OCI-LY1 (cell line): ENCODE results near the gene SLC33A1.
"Not testable (repeated sequence)": the region's sequence is repeated elsewhere in the genome, so short reads cannot be mapped to it uniquely, and the experiment has no call there.

ENCODE experiments used
- H2AFZ ChIP-seq: fragments of 200-600 bp; sonication (generic), shearing (Covaris generic); 2 replicates; pipeline ENCODE4 v1.6.0; 2014; ENCODE audit warnings: antibody characterized with exemption, mild to moderate bottlenecking, low read length
- H3F3A ChIP-seq: fragments of 200-600 bp; sonication (generic), shearing (Covaris generic); 2 replicates; pipeline ENCODE4 v1.6.0; 2014; ENCODE audit warnings: mild to moderate bottlenecking, antibody characterized with exemption, low read length, moderate library complexity; ENCODE audit not compliant: insufficient read depth
- H3K27ac ChIP-seq: fragments of 200-600 bp; sonication (generic); 2 replicates; pipeline ENCODE4 v1.5.1; 2014; ENCODE audit warnings: low read length, mixed run types, mild to moderate bottlenecking, low read depth; ENCODE audit not compliant: poor library complexity, severe bottlenecking
- H3K27me3 ChIP-seq: fragments of 200-600 bp; sonication (generic); 2 replicates; pipeline ENCODE4 v1.6.0; 2014; ENCODE audit warnings: antibody characterized with exemption, mild to moderate bottlenecking, low read length, moderate library complexity; ENCODE audit not compliant: insufficient read depth
- H3K36me3 ChIP-seq: fragments of 200-600 bp; sonication (generic); 2 replicates; pipeline ENCODE4 v1.6.1; 2014; ENCODE audit warnings: mild to moderate bottlenecking, antibody characterized with exemption, low read length, moderate library complexity, mixed read lengths; ENCODE audit not compliant: insufficient read depth
- H3K4me1 ChIP-seq: fragments of 200-600 bp; sonication (generic); 2 replicates; pipeline ENCODE4 v1.5.1; 2014; ENCODE audit warnings: mild to moderate bottlenecking, low read length, moderate library complexity; ENCODE audit not compliant: insufficient read depth, severe bottlenecking
- H3K4me2 ChIP-seq: fragments of 200-600 bp; sonication (generic), shearing (Covaris generic); 2 replicates; pipeline ENCODE4 v1.6.1; 2014; ENCODE audit warnings: low read length
- H3K4me3 ChIP-seq: fragments of 200-600 bp; sonication (generic); 2 replicates; pipeline ENCODE4 v1.5.1; 2014; ENCODE audit warnings: low read length, low read depth, mild to moderate bottlenecking, mixed read lengths; ENCODE audit not compliant: poor library complexity, severe bottlenecking
- H3K79me2 ChIP-seq: fragments of 200-600 bp; shearing (Covaris generic); 2 replicates; pipeline ENCODE4 v1.6.1; 2016; ENCODE audit warnings: mixed run types, low read length, mixed read lengths; ENCODE audit not compliant: insufficient read depth
- H3K9ac ChIP-seq: fragments of 200-600 bp; sonication (generic), shearing (Covaris generic); 2 replicates; pipeline ENCODE4 v1.6.1; 2014; ENCODE audit warnings: mild to moderate bottlenecking, low read length, mixed read lengths
- H3K9me2 ChIP-seq: fragments of 200-600 bp; sonication (generic), shearing (Covaris generic); 2 replicates; pipeline ENCODE4 v1.6.1; 2014; ENCODE audit warnings: low read depth, mild to moderate bottlenecking, low read length, mixed read lengths
- H3K9me3 ChIP-seq: fragments of 200-600 bp; shearing (Covaris generic); 2 replicates; pipeline ENCODE4 v1.6.1; 2014; ENCODE audit warnings: low read length, mixed read lengths
- H4K20me1 ChIP-seq: fragments of 200-600 bp; sonication (generic), shearing (Covaris generic); 2 replicates; pipeline ENCODE4 v1.6.0; 2016; ENCODE audit warnings: mild to moderate bottlenecking, low read length; ENCODE audit not compliant: insufficient read depth
- CTCF ChIP-seq: fragments of 200-600 bp; sonication (generic), shearing (Covaris generic); IDR thresholded peaks from 2 replicates; pipeline ENCODE4 v1.5.1; 2017; ENCODE audit warnings: mild to moderate bottlenecking, antibody characterized with exemption, low read length, moderate library complexity, mixed read lengths
- EZH2 ChIP-seq: fragments of 200-600 bp; sonication (generic), shearing (Covaris generic); IDR thresholded peaks from 2 replicates; pipeline ENCODE4 v1.8.0; 2017; ENCODE audit warnings: borderline replicate concordance, mixed run types, mild to moderate bottlenecking, antibody characterized with exemption, low read length, moderate library complexity, mixed read lengths

The SLC33A1 gene

GRCh38 chr3:155861476-155862183 lies 7.4 kb upstream of the SLC33A1 start:
- Histone ChIP-seq H3K27ac (no peak overlapping the region), H3K9me3 (0 out of 2 replicates have a peak, but pooled peaks cover 4% of the 10 kb centered on the region), H2AFZ (peak overlapping the region; percentile 70; the same call in 1 of the 2 replicates), H3K27me3 (no peaks in the 10 kb centered on the region), H3K4me3 (no peak overlapping the region), H3K79me2 (no peaks in the 10 kb centered on the region), H3K36me3 (no peaks in the 10 kb centered on the region), H3K9ac (no peak overlapping the region), H3K9me2 (no peaks in the 10 kb centered on the region), H3K4me1 (peaks cover 19% of the 10 kb centered on the region), H4K20me1 (no peaks in the 10 kb centered on the region), H3K4me2 (no peak overlapping the region), H3F3A (0 out of 2 replicates have a peak, but pooled peaks cover 2% of the 10 kb centered on the region)
- no peak for TF ChIP-seq CTCF
- no peak for TF ChIP-seq EZH2

GRCh38 chr3:155860424-155860823 lies 6.2 kb upstream of the SLC33A1 start:
- peaks cover 19% of the 10 kb centered on the region for H3K4me1 ChIP-seq
- H3K36me3 ChIP-seq, H3F3A ChIP-seq, H2AFZ ChIP-seq, H3K27me3 ChIP-seq, H3K27ac ChIP-seq, H4K20me1 ChIP-seq, H3K79me2 ChIP-seq, H3K9me2 ChIP-seq, H3K4me2 ChIP-seq, H3K9ac ChIP-seq, H3K4me3 ChIP-seq, H3K9me3 ChIP-seq: not testable (repeated sequence)

GRCh38 chr3:155859859-155860258 lies 5.6 kb upstream of the SLC33A1 start:
- Histone ChIP-seq H3K9me2 (no peaks in the 10 kb centered on the region), H3K36me3 (no peaks in the 10 kb centered on the region), H3K4me1 (peaks cover 24% of the 10 kb centered on the region), H2AFZ (no peak overlapping the region), H3K9me3 (0 out of 2 replicates have a peak, but pooled peaks cover 4% of the 10 kb centered on the region), H3K4me3 (peak overlapping the region; percentile 1), H4K20me1 (no peaks in the 10 kb centered on the region), H3K27ac (no peak overlapping the region), H3K27me3 (no peaks in the 10 kb centered on the region), H3K79me2 (no peaks in the 10 kb centered on the region), H3K9ac (no peak overlapping the region), H3K4me2 (peak overlapping the region; percentile 27), H3F3A (0 out of 2 replicates have a peak, but pooled peaks cover 4% of the 10 kb centered on the region)
- TF ChIP-seq CTCF (peak; percentile 66; the same call in 1 of the 2 replicates), EZH2 (no peak)
